Neutrophil (primary cell): ENCODE results near the gene RHEBL1.

Experiments
- H3K27ac ChIP-seq: fragments of 200-600 bp; sonication (generic); 2 replicates; pipeline ENCODE4 v1.5.1; 2016; ENCODE audit warnings: mild to moderate bottlenecking, moderate library complexity
- H3K27me3 ChIP-seq: fragments of 200-600 bp; sonication (generic); 2 replicates; pipeline ENCODE4 v1.6.0; 2016; ENCODE audit warnings: mild to moderate bottlenecking
- H3K36me3 ChIP-seq: fragments of 200-600 bp; sonication (generic); 2 replicates; pipeline ENCODE4 v1.5.1; 2017
- H3K4me1 ChIP-seq, 2 experiments: fragments of 200-600 bp in 1 of 2; sonication (generic) in 1 of 2; 1 replicate in 1 of 2; 2 replicates in 1 of 2; pipeline versions ENCODE4 v1.5.1 to v1.6.1; 2013 to 2016; ENCODE audit warnings: low read depth in 1 of 2, low read length in 1 of 2, mild to moderate bottlenecking in 1 of 2, moderate library complexity in 1 of 2; ENCODE audit not compliant: control insufficient read depth in 1 of 2, insufficient read depth in 1 of 2
- H3K4me3 ChIP-seq, 2 experiments: fragments of 200-600 bp in 1 of 2; sonication (generic) in 1 of 2; 1 replicate in 1 of 2; 2 replicates in 1 of 2; pipeline ENCODE4 v1.5.1; 2013 to 2016; ENCODE audit warnings: low read depth in 1 of 2, low read length in 1 of 2, mild to moderate bottlenecking in 1 of 2, moderate library complexity in 1 of 2
- H3K9me3 ChIP-seq: fragments of 200-600 bp; sonication (generic); 2 replicates; pipeline ENCODE4 v1.5.1; 2016
- CTCF ChIP-seq: fragments of 200-600 bp; sonication (generic); IDR thresholded peaks from 2 replicates; pipeline ENCODE4 v1.5.1; 2016; ENCODE audit warnings: antibody characterized with exemption

Gene RHEBL1

GRCh38 chr12:49051777-49052438 lies 17.9 kb downstream of the RHEBL1 start:
- no peaks in the 10 kb centered on the region for H3K9me3 ChIP-seq
- H3K4me3 ChIP-seq = no peak overlapping the region
- H3K4me1 ChIP-seq = peaks cover 19 to 23% of the 10 kb centered on the region in 2 experiments
- H3K27me3 ChIP-seq = no peaks in the 10 kb centered on the region
- no peak overlapping the region for H3K27ac ChIP-seq
- no peak for TF ChIP-seq CTCF
- H3K36me3 ChIP-seq = peaks cover 83% of the 10 kb centered on the region

- H3K36me3 ChIP-seq = peaks cover 89% of the 10 kb centered on the region
- H3K27ac ChIP-seq = no peak overlapping the region
- no peaks in the 10 kb centered on the region for H3K27me3 ChIP-seq
- H3K9me3 ChIP-seq = no peaks in the 10 kb centered on the region
- no peak for TF ChIP-seq CTCF
- peaks cover 14 to 18% of the 10 kb centered on the region in 2 experiments for H3K4me1 ChIP-seq
- H3K4me3 ChIP-seq = no peak overlapping the region
Observed at GRCh38 chr12:49051373-49051764, 18.4 kb downstream of the RHEBL1 start.

- Histone ChIP-seq H3K27me3 (no peaks in the 10 kb centered on the region), H3K36me3 (peaks cover 95% of the 10 kb centered on the region), H3K4me1 (peaks cover 8 to 12% of the 10 kb centered on the region in 2 experiments), H3K4me3 (no peak overlapping the region), H3K27ac (no peak overlapping the region), H3K9me3 (no peaks in the 10 kb centered on the region)
- no peak for TF ChIP-seq CTCF
Observed at GRCh38 chr12:49050507-49051372, 19.0 kb downstream of the RHEBL1 start.

GRCh38 chr12:49049566-49050224 lies 20.1 kb downstream of the RHEBL1 start:
- TF ChIP-seq CTCF = no peak
- Histone ChIP-seq H3K27me3 (no peaks in the 10 kb centered on the region), H3K27ac (no peak overlapping the region), H3K4me1 (peaks cover 0 to 1% of the 10 kb centered on the region in 2 experiments), H3K36me3 (peaks cover 100% of the 10 kb centered on the region), H3K9me3 (no peaks in the 10 kb centered on the region), H3K4me3 (no peak overlapping the region)

- peaks cover 100% of the 10 kb centered on the region for H3K36me3 ChIP-seq
- H3K27ac ChIP-seq = no peak overlapping the region
Observed at GRCh38 chr12:49048953-49049352, 20.8 kb downstream of the RHEBL1 start.

More at GRCh38 chr12:49048953-49049352, 20.8 kb downstream of the RHEBL1 start:
- TF ChIP-seq CTCF = no peak
- H3K9me3 ChIP-seq = no peaks in the 10 kb centered on the region
- H3K4me1 ChIP-seq = peaks cover 0 to under 1% of the 10 kb centered on the region in 2 experiments
- H3K27me3 ChIP-seq = no peaks in the 10 kb centered on the region
- H3K4me3 ChIP-seq = no peak overlapping the region
